GM12874 (cell line): ENCODE data around the gene SSU72.

Experiments used
- TF ChIP-seq, protein P1 (sequence below): IDR thresholded peaks from 2 replicates; pipeline ENCODE4 v1.5.1; 2011; ENCODE audit warnings: low read depth, mild to moderate bottlenecking, control low read depth, low read length, moderate library complexity; ENCODE audit not compliant: insufficient read depth

SSU72 gene

DNA sequence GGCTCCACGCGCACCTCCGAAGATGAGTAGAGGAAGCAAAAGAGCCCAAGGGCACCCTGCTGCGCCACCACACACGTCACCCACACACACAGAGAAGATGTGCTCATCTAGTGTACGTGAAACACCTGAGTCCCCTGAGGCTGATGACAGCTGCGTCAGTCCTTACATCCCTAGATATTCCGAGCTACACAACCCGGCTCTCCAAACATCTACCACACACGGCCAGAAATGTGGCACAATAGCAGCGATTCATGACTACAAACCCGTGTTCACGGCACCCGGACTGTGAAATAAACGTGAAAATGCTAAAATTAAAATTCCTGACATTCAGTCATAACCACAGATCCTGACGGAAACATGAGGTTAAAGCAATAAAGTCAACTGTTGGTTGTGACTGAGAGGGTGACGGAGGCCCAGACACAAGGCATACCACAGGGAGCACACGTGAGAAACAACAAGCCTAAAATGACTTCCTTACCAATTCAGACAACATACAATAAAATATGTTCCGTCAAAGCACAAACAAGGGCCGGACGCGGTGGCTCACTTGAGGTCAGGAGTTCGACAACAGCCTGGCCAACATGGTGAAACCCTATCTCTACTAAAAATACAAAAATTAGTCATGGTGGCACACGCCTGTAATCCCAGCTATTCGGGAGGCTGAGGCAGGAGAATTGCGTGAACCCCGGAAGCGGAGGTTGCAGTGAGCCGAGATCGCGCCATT is 7.3 kb downstream of the SSU72 start:
- TF ChIP-seq, protein P1, sequence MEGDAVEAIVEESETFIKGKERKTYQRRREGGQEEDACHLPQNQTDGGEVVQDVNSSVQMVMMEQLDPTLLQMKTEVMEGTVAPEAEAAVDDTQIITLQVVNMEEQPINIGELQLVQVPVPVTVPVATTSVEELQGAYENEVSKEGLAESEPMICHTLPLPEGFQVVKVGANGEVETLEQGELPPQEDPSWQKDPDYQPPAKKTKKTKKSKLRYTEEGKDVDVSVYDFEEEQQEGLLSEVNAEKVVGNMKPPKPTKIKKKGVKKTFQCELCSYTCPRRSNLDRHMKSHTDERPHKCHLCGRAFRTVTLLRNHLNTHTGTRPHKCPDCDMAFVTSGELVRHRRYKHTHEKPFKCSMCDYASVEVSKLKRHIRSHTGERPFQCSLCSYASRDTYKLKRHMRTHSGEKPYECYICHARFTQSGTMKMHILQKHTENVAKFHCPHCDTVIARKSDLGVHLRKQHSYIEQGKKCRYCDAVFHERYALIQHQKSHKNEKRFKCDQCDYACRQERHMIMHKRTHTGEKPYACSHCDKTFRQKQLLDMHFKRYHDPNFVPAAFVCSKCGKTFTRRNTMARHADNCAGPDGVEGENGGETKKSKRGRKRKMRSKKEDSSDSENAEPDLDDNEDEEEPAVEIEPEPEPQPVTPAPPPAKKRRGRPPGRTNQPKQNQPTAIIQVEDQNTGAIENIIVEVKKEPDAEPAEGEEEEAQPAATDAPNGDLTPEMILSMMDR: no peak

DNA sequence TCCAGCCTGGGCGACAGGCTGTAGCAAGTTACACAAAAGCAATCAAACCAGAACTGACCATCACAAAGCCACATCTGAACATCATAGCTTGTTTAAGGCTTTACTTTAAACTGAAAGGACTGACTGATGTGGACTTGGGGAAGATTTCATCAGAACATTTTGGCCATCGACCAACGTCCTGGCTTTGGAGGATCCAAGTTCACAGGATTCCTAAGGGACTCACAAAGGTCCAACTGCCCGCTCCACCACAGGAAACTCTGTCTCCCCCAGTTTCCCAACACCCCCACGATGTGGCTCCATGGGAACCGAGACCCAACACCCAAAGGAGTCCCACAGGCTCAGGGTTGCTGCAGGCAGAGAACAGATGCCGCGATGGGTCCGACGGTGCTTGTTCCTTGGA is 9.3 kb downstream of the SSU72 start:
- TF ChIP-seq, protein P1: no peak

DNA sequence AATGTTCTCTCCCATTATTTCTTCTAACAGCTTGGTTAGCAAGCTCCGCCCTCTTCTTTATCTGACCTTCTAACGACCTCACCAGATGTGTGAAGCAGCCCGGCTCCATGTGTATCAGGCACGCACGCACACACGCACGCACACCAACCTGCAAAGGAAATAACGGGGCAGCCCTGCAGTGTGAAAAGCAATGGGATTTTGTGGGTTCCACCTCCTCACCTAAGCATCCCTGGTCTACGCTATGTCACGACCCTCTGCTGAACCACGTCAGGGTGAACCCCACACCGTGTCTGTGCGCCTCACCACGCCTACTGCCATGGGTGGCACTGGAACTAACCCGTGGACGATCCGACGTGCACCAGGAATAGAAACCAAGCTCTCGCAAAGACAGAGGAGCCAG is 10.4 kb downstream of the SSU72 start:
- TF ChIP-seq, protein P1: no peak

DNA sequence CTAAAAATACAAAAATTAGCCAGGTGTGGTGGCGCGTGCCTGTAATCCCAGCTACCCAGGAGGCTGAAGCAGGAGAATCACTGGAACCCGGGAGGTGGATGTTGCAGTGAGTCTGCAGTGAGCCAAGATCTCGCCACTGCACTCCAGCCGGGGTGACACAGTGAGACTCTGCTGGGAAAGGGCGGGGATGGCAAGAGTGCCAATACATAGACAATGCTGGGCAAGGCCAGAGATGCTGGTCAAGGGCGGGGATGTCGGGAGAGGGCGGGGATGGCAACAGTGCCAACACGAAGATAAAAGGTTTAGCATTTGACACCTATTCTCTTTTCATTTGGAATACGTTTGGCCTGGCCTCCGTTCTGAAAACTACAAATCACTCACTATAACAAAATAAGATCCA is 11.0 kb downstream of the SSU72 start:
- TF ChIP-seq, protein P1: no peak

DNA sequence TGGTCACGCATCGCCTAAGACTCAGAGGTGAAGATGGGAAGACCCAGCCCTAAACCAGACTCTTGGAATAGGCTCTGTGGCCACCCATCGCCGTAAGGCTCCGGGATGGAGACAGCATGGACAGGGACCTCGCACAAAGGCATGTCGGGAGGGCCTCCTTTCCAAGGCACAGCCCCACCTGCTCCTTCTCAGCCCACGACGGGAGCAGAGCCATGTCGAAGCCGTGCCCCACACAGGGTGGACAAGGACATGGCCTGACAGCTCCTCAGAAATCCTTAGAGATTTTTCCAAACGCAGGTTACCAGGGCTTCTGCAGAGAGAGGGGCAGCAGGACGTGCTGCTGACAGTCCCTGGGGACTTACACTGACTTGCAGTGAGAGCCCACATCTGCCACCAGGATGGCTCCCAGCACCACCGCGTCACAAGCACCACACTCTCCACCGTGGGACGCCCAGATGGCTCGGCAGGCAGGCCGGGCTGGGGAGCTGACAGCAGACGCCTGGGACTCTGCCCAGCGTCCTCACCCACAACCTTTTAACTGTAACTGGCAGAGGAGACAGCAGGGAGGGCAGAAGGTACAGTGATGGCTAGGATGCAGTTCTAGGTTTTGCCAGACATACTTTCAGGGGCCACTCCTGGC is 12.0 kb downstream of the SSU72 start:
- TF ChIP-seq, protein P1: no peak

DNA sequence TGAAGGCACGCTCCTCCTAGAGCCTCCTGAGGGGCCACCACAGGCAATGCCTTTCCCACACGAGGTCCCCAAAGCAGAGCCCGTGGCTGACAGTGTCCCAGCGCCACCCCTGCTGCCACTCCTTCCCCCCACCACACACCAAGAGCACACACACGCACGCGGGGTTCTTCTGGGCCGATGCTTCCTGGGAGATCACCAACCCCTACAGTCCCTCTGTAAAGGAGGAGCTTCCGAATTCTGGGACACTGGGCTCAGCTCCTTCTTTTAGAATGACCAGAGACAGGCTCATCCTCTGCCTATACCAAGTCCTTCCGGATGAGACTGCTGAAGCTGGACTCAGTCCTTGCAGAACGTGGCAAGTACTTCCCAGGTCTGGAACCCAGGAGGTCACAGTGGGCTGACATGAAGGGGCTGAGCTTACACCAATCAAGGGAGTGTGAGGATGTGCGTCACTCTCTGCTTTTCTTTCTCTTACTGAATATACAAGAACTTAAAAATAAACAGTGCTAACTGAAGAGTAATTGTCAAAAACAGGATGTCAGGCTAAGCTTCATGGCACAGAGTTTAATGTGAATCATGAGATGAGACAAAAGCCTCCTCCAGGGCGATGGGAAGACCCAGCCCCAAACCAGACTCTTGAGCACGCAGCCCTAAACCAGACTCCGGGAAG is 12.7 kb downstream of the SSU72 start:
- TF ChIP-seq, protein P1: no peak

DNA sequence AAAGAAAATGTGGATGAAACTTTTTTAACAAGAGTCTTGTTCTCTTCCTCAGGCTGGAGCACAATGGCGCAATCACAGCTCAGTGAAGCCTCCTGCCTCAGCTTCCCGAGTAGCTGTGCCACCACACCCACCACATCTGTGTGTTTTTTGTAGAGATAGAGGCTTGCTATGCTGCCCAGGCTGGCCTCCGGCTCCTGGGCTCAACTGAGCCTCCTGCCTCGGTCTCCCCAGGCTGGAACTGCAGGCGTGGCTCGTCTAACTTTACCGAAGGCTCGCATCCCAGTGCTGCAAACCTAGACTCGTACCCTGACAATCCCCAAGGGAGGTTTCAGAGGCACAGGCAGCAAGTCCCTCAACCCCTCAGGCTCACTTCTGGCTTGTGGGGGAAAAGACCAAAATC is 14.5 kb downstream of the SSU72 start:
- TF ChIP-seq, protein P1: no peak
